ENCODE results near the gene FABP6.

FABP6 gene

DNA sequence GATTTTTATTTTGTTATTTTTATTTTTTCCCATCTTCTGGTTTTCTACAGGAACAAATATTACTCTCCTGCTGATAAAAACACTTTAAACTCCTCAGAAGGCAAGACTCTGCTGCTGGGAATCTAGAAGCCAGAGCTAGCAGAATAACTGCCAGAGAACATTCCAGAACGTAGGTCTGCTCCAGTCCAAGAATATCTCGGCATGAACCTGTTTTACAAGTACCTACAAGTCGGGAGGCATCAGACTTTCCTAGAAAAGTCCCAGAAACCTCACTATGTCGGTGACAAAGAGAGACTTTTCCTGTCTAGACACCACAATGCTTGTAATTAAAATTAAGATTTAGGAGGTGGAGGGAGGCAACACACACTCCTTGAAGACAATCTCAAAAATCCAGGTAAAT lies 41.4 kb downstream of the FABP6 start:
- TF ChIP-seq ZNF600 (tag by site-specific recombination; IDR thresholded peaks at IDR 0.05) (no peak), ZNF785 (tag by site-specific recombination; IDR thresholded peaks at IDR 0.05) (no peak), KLF8 (tag by site-specific recombination; IDR thresholded peaks at IDR 0.05) (no peak), ZNF658 (tag by site-specific recombination; IDR thresholded peaks at IDR 0.05) (no peak), ZNF624 (tag by site-specific recombination; IDR thresholded peaks at IDR 0.05) (no peak), ZXDB (tag by site-specific recombination; IDR thresholded peaks at IDR 0.05) (no peak), SP7 (tag by site-specific recombination; IDR thresholded peaks at IDR 0.05) (no peak), ZNF473 (tag by site-specific recombination; IDR thresholded peaks at IDR 0.05) (no peak), ZNF596 (tag by site-specific recombination; IDR thresholded peaks at IDR 0.05) (no peak), ZNF549 (tag by site-specific recombination; IDR thresholded peaks at IDR 0.05) (no peak), TRIM28 (IDR thresholded peaks at IDR 0.05; ENCODE audit: borderline replicate concordance, low read length) (no peak), ZNF155 (tag by site-specific recombination; IDR thresholded peaks at IDR 0.05) (no peak), ZNF654 (tag by site-specific recombination; IDR thresholded peaks at IDR 0.05; ENCODE audit: low read depth) (no peak)
- TF ChIP-seq, protein P1, sequence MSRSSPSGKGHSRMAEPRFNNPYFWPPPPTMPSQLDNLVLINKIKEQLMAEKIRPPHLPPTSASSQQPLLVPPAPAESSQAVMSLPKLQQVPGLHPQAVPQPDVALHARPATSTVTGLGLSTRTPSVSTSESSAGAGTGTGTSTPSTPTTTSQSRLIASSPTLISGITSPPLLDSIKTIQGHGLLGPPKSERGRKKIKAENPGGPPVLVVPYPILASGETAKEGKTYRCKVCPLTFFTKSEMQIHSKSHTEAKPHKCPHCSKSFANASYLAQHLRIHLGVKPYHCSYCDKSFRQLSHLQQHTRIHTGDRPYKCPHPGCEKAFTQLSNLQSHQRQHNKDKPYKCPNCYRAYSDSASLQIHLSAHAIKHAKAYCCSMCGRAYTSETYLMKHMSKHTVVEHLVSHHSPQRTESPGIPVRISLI (tag by site-specific recombination; IDR thresholded peaks at IDR 0.05) = no peak
- TF ChIP-seq, protein P2, sequence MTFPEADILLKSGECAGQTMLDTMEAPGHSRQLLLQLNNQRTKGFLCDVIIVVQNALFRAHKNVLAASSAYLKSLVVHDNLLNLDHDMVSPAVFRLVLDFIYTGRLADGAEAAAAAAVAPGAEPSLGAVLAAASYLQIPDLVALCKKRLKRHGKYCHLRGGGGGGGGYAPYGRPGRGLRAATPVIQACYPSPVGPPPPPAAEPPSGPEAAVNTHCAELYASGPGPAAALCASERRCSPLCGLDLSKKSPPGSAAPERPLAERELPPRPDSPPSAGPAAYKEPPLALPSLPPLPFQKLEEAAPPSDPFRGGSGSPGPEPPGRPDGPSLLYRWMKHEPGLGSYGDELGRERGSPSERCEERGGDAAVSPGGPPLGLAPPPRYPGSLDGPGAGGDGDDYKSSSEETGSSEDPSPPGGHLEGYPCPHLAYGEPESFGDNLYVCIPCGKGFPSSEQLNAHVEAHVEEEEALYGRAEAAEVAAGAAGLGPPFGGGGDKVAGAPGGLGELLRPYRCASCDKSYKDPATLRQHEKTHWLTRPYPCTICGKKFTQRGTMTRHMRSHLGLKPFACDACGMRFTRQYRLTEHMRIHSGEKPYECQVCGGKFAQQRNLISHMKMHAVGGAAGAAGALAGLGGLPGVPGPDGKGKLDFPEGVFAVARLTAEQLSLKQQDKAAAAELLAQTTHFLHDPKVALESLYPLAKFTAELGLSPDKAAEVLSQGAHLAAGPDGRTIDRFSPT (tag by site-specific recombination; IDR thresholded peaks at IDR 0.05) = no peak
- TF ChIP-seq, protein P3, sequence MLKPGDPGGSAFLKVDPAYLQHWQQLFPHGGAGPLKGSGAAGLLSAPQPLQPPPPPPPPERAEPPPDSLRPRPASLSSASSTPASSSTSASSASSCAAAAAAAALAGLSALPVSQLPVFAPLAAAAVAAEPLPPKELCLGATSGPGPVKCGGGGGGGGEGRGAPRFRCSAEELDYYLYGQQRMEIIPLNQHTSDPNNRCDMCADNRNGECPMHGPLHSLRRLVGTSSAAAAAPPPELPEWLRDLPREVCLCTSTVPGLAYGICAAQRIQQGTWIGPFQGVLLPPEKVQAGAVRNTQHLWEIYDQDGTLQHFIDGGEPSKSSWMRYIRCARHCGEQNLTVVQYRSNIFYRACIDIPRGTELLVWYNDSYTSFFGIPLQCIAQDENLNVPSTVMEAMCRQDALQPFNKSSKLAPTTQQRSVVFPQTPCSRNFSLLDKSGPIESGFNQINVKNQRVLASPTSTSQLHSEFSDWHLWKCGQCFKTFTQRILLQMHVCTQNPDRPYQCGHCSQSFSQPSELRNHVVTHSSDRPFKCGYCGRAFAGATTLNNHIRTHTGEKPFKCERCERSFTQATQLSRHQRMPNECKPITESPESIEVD (tag by site-specific recombination; IDR thresholded peaks at IDR 0.05) = no peak
- TF ChIP-seq, protein P4, sequence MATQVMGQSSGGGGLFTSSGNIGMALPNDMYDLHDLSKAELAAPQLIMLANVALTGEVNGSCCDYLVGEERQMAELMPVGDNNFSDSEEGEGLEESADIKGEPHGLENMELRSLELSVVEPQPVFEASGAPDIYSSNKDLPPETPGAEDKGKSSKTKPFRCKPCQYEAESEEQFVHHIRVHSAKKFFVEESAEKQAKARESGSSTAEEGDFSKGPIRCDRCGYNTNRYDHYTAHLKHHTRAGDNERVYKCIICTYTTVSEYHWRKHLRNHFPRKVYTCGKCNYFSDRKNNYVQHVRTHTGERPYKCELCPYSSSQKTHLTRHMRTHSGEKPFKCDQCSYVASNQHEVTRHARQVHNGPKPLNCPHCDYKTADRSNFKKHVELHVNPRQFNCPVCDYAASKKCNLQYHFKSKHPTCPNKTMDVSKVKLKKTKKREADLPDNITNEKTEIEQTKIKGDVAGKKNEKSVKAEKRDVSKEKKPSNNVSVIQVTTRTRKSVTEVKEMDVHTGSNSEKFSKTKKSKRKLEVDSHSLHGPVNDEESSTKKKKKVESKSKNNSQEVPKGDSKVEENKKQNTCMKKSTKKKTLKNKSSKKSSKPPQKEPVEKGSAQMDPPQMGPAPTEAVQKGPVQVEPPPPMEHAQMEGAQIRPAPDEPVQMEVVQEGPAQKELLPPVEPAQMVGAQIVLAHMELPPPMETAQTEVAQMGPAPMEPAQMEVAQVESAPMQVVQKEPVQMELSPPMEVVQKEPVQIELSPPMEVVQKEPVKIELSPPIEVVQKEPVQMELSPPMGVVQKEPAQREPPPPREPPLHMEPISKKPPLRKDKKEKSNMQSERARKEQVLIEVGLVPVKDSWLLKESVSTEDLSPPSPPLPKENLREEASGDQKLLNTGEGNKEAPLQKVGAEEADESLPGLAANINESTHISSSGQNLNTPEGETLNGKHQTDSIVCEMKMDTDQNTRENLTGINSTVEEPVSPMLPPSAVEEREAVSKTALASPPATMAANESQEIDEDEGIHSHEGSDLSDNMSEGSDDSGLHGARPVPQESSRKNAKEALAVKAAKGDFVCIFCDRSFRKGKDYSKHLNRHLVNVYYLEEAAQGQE (tag by site-specific recombination; IDR thresholded peaks at IDR 0.05) = no peak
- CTCF ChIA-PET = interaction anchor here (0.8 kb wide), 1 partner anchor 14 kb away, joined by 3 read pairs; no protein-coding TSS in a partner anchor
- Histone ChIP-seq H3K36me3 (ENCODE audit: control insufficient read depth in 2 of 2, insufficient read depth in 1 of 2, low read length in 2 of 2) (no peaks in the 10 kb centered on the region), H3K27ac (ENCODE audit: extremely low read depth, low read depth, low read length) (no peak overlapping the region), H3K9me3 (ENCODE audit: control insufficient read depth, insufficient read depth, low read depth, low read length) (no peaks in the 10 kb centered on the region), H3K4me3 (ENCODE audit: low read depth, low read length) (no peak overlapping the region), H3K4me1 (ENCODE audit: control insufficient read depth, insufficient read depth, low read length) (no peaks in the 10 kb centered on the region)
- POLR2A ChIA-PET = interaction anchor here (0.5 kb wide), 1 partner anchor 36 kb away, joined by 4 read pairs; no protein-coding TSS in a partner anchor

DNA sequence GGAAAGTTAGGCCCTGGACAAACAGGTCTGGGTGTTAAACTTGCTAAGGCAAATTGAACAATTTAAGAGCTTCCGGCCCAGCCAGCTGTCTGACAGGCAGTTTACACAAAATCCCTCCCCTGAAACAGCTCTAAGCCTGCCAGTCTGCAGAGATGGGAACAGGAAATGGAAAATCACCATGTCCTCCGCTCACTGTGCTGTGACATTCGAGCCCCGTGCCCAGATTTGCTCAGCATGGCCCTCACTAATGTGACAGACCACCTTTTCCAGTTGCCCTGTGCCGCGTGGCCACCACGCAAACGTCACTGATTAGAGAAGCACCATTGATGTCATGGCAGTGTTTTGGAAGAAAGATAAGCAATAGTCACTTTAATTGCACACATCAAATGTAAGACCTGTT lies 42.1 kb downstream of the FABP6 start:
- ChIA-PET POLR2A (no interaction called here), CTCF (interaction anchor here (0.8 kb wide), 1 partner anchor 15 kb away, joined by 3 read pairs; no protein-coding TSS in a partner anchor)
- Histone ChIP-seq H3K4me3 (ENCODE audit: low read depth, low read length) (no peak overlapping the region), H3K4me1 (ENCODE audit: control insufficient read depth, insufficient read depth, low read length) (no peaks in the 10 kb centered on the region), H3K36me3 (ENCODE audit: control insufficient read depth in 2 of 2, insufficient read depth in 1 of 2, low read length in 2 of 2) (no peaks in the 10 kb centered on the region), H3K9me3 (ENCODE audit: control insufficient read depth, insufficient read depth, low read depth, low read length) (no peaks in the 10 kb centered on the region), H3K27ac (ENCODE audit: extremely low read depth, low read depth, low read length) (no peak overlapping the region)
- no peak for TF ChIP-seq FEZF1 (tag by site-specific recombination; IDR thresholded peaks at IDR 0.05)
- TF ChIP-seq ZNF791 (tag by site-specific recombination; IDR thresholded peaks at IDR 0.05) = no peak
- no peak for TF ChIP-seq ZNF133 (tag by site-specific recombination; IDR thresholded peaks at IDR 0.05)
- TF ChIP-seq BCL11B (tag by site-specific recombination; IDR thresholded peaks at IDR 0.05; ENCODE audit: low read depth) = no peak
- TF ChIP-seq, protein P5, sequence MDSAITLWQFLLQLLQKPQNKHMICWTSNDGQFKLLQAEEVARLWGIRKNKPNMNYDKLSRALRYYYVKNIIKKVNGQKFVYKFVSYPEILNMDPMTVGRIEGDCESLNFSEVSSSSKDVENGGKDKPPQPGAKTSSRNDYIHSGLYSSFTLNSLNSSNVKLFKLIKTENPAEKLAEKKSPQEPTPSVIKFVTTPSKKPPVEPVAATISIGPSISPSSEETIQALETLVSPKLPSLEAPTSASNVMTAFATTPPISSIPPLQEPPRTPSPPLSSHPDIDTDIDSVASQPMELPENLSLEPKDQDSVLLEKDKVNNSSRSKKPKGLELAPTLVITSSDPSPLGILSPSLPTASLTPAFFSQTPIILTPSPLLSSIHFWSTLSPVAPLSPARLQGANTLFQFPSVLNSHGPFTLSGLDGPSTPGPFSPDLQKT (IDR thresholded peaks at IDR 0.05; ENCODE audit: borderline replicate concordance, low read depth, low read length) = no peak
- no peak for TF ChIP-seq ZNF335 (tag by site-specific recombination; conservative IDR thresholded peaks at IDR 0.05)
- no peak for TF ChIP-seq ZNF341 (tag by site-specific recombination; IDR thresholded peaks at IDR 0.05; ENCODE audit: low read depth)
- no peak for TF ChIP-seq YY2 (tag by site-specific recombination; IDR thresholded peaks at IDR 0.05)
- no peak for TF ChIP-seq KLF1 (tag by site-specific recombination; IDR thresholded peaks at IDR 0.05)
- no peak for TF ChIP-seq SP2 (tag by site-specific recombination; IDR thresholded peaks at IDR 0.05)
